ENCODE measurements around the gene C1QTNF12.
"Not testable (repeated sequence)": the region's sequence is repeated elsewhere in the genome, so short reads cannot be mapped to it uniquely, and the experiment has no call there.

Gene C1QTNF12

GRCh38 chr1:1262758-1263157 is 16.2 kb upstream of the C1QTNF12 start:
- in situ Hi-C loops (cut with HindIII; ENCODE audit: low pct_ligation_motif_present, low pct_unique_long_range_greater_than_20kb, low sequenced_read_pairs), result no loop called here

GRCh38 chr1:1262071-1262470 is 15.5 kb upstream of the C1QTNF12 start:
- DNase-seq, result no peak
- in situ Hi-C loops (cut with HindIII; ENCODE audit: low pct_ligation_motif_present, low pct_unique_long_range_greater_than_20kb, low sequenced_read_pairs), result no loop called here

More at GRCh38 chr1:1262758-1263157, 16.2 kb upstream of the C1QTNF12 start:
- no peak for DNase-seq

GRCh38 chr1:1260843-1261560 is 14.5 kb upstream of the C1QTNF12 start:
- DNase-seq, result no peak
- in situ Hi-C loops (cut with HindIII; ENCODE audit: low pct_ligation_motif_present, low pct_unique_long_range_greater_than_20kb, low sequenced_read_pairs), result no loop called here

- DNase-seq, result no peak
- in situ Hi-C loops (cut with HindIII; ENCODE audit: low pct_ligation_motif_present, low pct_unique_long_range_greater_than_20kb, low sequenced_read_pairs), result no loop called here
These were observed 13.6 kb upstream of the C1QTNF12 start for GRCh38 chr1:1259951-1260600.

GRCh38 chr1:1259540-1259939 is 13.0 kb upstream of the C1QTNF12 start:
- in situ Hi-C loops (cut with HindIII; ENCODE audit: low pct_ligation_motif_present, low pct_unique_long_range_greater_than_20kb, low sequenced_read_pairs), result no loop called here
- DNase-seq, result no peak

GRCh38 chr1:1259119-1259488 is 12.6 kb upstream of the C1QTNF12 start:
- in situ Hi-C loops (cut with HindIII; ENCODE audit: low pct_ligation_motif_present, low pct_unique_long_range_greater_than_20kb, low sequenced_read_pairs), result no loop called here
- DNase-seq, result no peak

GRCh38 chr1:1256956-1257871 is 10.7 kb upstream of the C1QTNF12 start:
- in situ Hi-C loops (cut with HindIII; ENCODE audit: low pct_ligation_motif_present, low pct_unique_long_range_greater_than_20kb, low sequenced_read_pairs), result no loop called here
- no peak for DNase-seq

GRCh38 chr1:1255611-1256010 is 9.1 kb upstream of the C1QTNF12 start:
- DNase-seq, result no peak
- in situ Hi-C loops (cut with HindIII; ENCODE audit: low pct_ligation_motif_present, low pct_unique_long_range_greater_than_20kb, low sequenced_read_pairs), result no loop called here

GRCh38 chr1:1255078-1255477 is 8.6 kb upstream of the C1QTNF12 start:
- no peak for DNase-seq
- in situ Hi-C loops (cut with HindIII; ENCODE audit: low pct_ligation_motif_present, low pct_unique_long_range_greater_than_20kb, low sequenced_read_pairs), result no loop called here

- in situ Hi-C loops (cut with HindIII; ENCODE audit: low pct_ligation_motif_present, low pct_unique_long_range_greater_than_20kb, low sequenced_read_pairs), result no loop called here
- no peak for DNase-seq
These were observed 8.1 kb upstream of the C1QTNF12 start for GRCh38 chr1:1254667-1254998.

- DNase-seq, result no peak
- in situ Hi-C loops (cut with HindIII; ENCODE audit: low pct_ligation_motif_present, low pct_unique_long_range_greater_than_20kb, low sequenced_read_pairs), result no loop called here
These were observed 7.6 kb upstream of the C1QTNF12 start for GRCh38 chr1:1253972-1254666.

- in situ Hi-C loops (cut with HindIII; ENCODE audit: low pct_ligation_motif_present, low pct_unique_long_range_greater_than_20kb, low sequenced_read_pairs), result no loop called here
- no peak for DNase-seq
These were observed 6.8 kb upstream of the C1QTNF12 start for GRCh38 chr1:1253314-1253713.

- in situ Hi-C loops (cut with HindIII; ENCODE audit: low pct_ligation_motif_present, low pct_unique_long_range_greater_than_20kb, low sequenced_read_pairs), result no loop called here
- DNase-seq, result no peak
These were observed 4.3 kb upstream of the C1QTNF12 start for GRCh38 chr1:1250786-1251284.

- DNase-seq; in situ Hi-C loops (cut with HindIII; ENCODE audit: low pct_ligation_motif_present, low pct_unique_long_range_greater_than_20kb, low sequenced_read_pairs): not testable (repeated sequence)
These were observed 1.7 kb upstream of the C1QTNF12 start for GRCh38 chr1:1248009-1248913.

- DNase-seq, result no peak
- in situ Hi-C loops (cut with HindIII; ENCODE audit: low pct_ligation_motif_present, low pct_unique_long_range_greater_than_20kb, low sequenced_read_pairs), result no loop called here
These were observed 905 bp upstream of the C1QTNF12 start for GRCh38 chr1:1247341-1247913.

- DNase-seq, result no peak
- in situ Hi-C loops (cut with HindIII; ENCODE audit: low pct_ligation_motif_present, low pct_unique_long_range_greater_than_20kb, low sequenced_read_pairs), result no loop called here
These were observed 525 bp downstream of the C1QTNF12 start for GRCh38 chr1:1245817-1246576.

Measured in ACHN (cell line).